ENCODE measurements around the gene PGBD4. TPM values are rescaled to one million over a fixed set of nuclear protein-coding genes. Genes with fewer than 3 reads are reported as not detected.

PGBD4 gene
- total and polyA plus RNA-seq, 2 donors (not counting 1 experiment from before 2014, with no cell fraction given): 1.4 to 3.0 TPM

GRCh38 chr15:34064438-34064837, 37.4 kb upstream of the PGBD4 start:
- Histone ChIP-seq H3K36me3 (ENCODE audit: control insufficient read depth, insufficient read depth, low read length) (no peaks in the 10 kb centered on the region), H3K9me3 (ENCODE audit: control insufficient read depth, insufficient read depth, low read depth, low read length) (no peaks in the 10 kb centered on the region), H3K79me2 (ENCODE audit: control insufficient read depth, insufficient read depth, low read length) (no peaks in the 10 kb centered on the region), H3K4me1 (ENCODE audit: control insufficient read depth, extremely low read depth, insufficient read depth, low read length) (no peaks in the 10 kb centered on the region), H2AFZ (ENCODE audit: low read length) (no peak overlapping the region), H3K27ac (ENCODE audit: insufficient read depth, low read length) (no peak overlapping the region), H3K4me3 (replicated peaks in 1 of 4; ENCODE audit: control extremely low read depth in 1 of 4, insufficient read depth in 1 of 4, low read depth in 3 of 4, low read length in 4 of 4) (no peak overlapping the region), H3K9ac (ENCODE audit: insufficient read depth, low read length) (no peak overlapping the region), H3K4me2 (ENCODE audit: extremely low read depth, insufficient read depth, low read length) (no peak overlapping the region), H3K27me3 (ENCODE audit: control insufficient read depth, insufficient read depth, low read length) (no peaks in the 10 kb centered on the region), H4K20me1 (ENCODE audit: control insufficient read depth, extremely low read depth, insufficient read depth, low read length) (no peaks in the 10 kb centered on the region)
- TF ChIP-seq EZH2 (IDR thresholded peaks at IDR 0.05; ENCODE audit: low read length, missing control alignments) (no peak), CTCF (conservative IDR thresholded peaks at IDR 0.05 in 1 of 2, IDR thresholded peaks at IDR 0.05 in 1 of 2; ENCODE audit: low read depth in 1 of 2, low read length in 2 of 2) (no peak)
- no peak for DNase-seq (ENCODE audit: low read depth in 2 of 2)

- no peak for DNase-seq (ENCODE audit: low read depth in 2 of 2)
- H3K9ac ChIP-seq (ENCODE audit: insufficient read depth, low read length): no peak overlapping the region
Observed at GRCh38 chr15:34065261-34065660, 36.6 kb upstream of the PGBD4 start.

GRCh38 chr15:34065941-34066340, 35.9 kb upstream of the PGBD4 start:
- TF ChIP-seq EZH2 (IDR thresholded peaks at IDR 0.05; ENCODE audit: low read length, missing control alignments) (no peak), CTCF (conservative IDR thresholded peaks at IDR 0.05 in 1 of 2, IDR thresholded peaks at IDR 0.05 in 1 of 2; ENCODE audit: low read depth in 1 of 2, low read length in 2 of 2) (no peak)

More at GRCh38 chr15:34065261-34065660, 36.6 kb upstream of the PGBD4 start:
- Histone ChIP-seq H3K79me2 (ENCODE audit: control insufficient read depth, insufficient read depth, low read length) (no peaks in the 10 kb centered on the region), H4K20me1 (ENCODE audit: control insufficient read depth, extremely low read depth, insufficient read depth, low read length) (no peaks in the 10 kb centered on the region), H3K36me3 (ENCODE audit: control insufficient read depth, insufficient read depth, low read length) (no peaks in the 10 kb centered on the region), H3K9me3 (ENCODE audit: control insufficient read depth, insufficient read depth, low read depth, low read length) (no peaks in the 10 kb centered on the region), H3K4me2 (ENCODE audit: extremely low read depth, insufficient read depth, low read length) (no peak overlapping the region), H2AFZ (ENCODE audit: low read length) (no peak overlapping the region), H3K4me1 (ENCODE audit: control insufficient read depth, extremely low read depth, insufficient read depth, low read length) (no peaks in the 10 kb centered on the region), H3K4me3 (replicated peaks in 1 of 4; ENCODE audit: control extremely low read depth in 1 of 4, insufficient read depth in 1 of 4, low read depth in 3 of 4, low read length in 4 of 4) (no peak overlapping the region), H3K27me3 (ENCODE audit: control insufficient read depth, insufficient read depth, low read length) (no peaks in the 10 kb centered on the region), H3K27ac (ENCODE audit: insufficient read depth, low read length) (no peak overlapping the region)
- TF ChIP-seq EZH2 (IDR thresholded peaks at IDR 0.05; ENCODE audit: low read length, missing control alignments) (no peak), CTCF (conservative IDR thresholded peaks at IDR 0.05 in 1 of 2, IDR thresholded peaks at IDR 0.05 in 1 of 2; ENCODE audit: low read depth in 1 of 2, low read length in 2 of 2) (no peak)

More at GRCh38 chr15:34065941-34066340, 35.9 kb upstream of the PGBD4 start:
- Histone ChIP-seq H3K9ac (ENCODE audit: insufficient read depth, low read length) (no peak overlapping the region), H2AFZ (ENCODE audit: low read length) (no peak overlapping the region), H3K4me3 (replicated peaks in 1 of 4; ENCODE audit: control extremely low read depth in 1 of 4, insufficient read depth in 1 of 4, low read depth in 3 of 4, low read length in 4 of 4) (no peak overlapping the region), H3K27me3 (ENCODE audit: control insufficient read depth, insufficient read depth, low read length) (no peaks in the 10 kb centered on the region), H4K20me1 (ENCODE audit: control insufficient read depth, extremely low read depth, insufficient read depth, low read length) (no peaks in the 10 kb centered on the region), H3K9me3 (ENCODE audit: control insufficient read depth, insufficient read depth, low read depth, low read length) (no peaks in the 10 kb centered on the region), H3K36me3 (ENCODE audit: control insufficient read depth, insufficient read depth, low read length) (no peaks in the 10 kb centered on the region), H3K4me2 (ENCODE audit: extremely low read depth, insufficient read depth, low read length) (no peak overlapping the region), H3K79me2 (ENCODE audit: control insufficient read depth, insufficient read depth, low read length) (no peaks in the 10 kb centered on the region), H3K27ac (ENCODE audit: insufficient read depth, low read length) (no peak overlapping the region), H3K4me1 (ENCODE audit: control insufficient read depth, extremely low read depth, insufficient read depth, low read length) (no peaks in the 10 kb centered on the region)
- no peak for DNase-seq (ENCODE audit: low read depth in 2 of 2)

Measured in fibroblast of lung (primary cell).